Frontal cortex (tissue), 4 donors: Measurements from ENCODE around the gene STK33. TPM values are rescaled to one million over a fixed set of nuclear protein-coding genes. Genes with fewer than 3 reads are reported as not detected.
"Not testable (repeated sequence)": the region's sequence is repeated elsewhere in the genome, so short reads cannot be mapped to it uniquely, and the experiment has no call there.

Experiments used
- DNase-seq, 2 donors: peaks; one replicate each; pipeline ENCODE4 v3.0.0; 2012; ENCODE audit warnings: low spot score in 2 of 2
- FAIRE-seq: peaks from 2 replicates; lab custom pipeline; 2012; peaks lifted over from hg19 to GRCh38; lab: Jason Lieb, UNC
- total RNA-seq: library from RNA; depleted of rRNA; stranded (reverse); fragments of >200 nt; gene quantifications from one replicate; pipeline ENCODE4 v1.2.3, GENCODE V29; 2014
- donor health status: control.
- donor health status: control.
- donor health status: control.

Gene STK33
- total RNA-seq, 1 donor from 2014 or later: 7.3 TPM

DNA sequence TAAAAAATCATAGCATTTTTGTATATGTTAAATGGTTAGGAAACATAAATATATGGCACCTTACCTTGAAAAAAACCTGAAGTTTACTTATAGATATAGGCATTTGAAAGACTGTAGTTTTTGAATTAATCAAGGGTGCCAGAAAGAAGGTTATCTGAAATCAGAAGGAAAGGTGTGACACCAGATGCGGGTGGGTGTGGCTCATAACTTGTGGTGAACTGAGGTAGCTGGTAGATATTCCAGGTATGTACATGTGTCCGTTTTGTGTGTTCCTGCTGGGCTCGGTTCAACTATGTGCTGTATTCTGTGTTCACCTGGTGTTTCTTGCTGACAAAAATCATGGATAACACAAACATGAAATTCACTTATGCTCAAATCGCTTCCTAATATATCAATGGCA, 35.6 kb downstream of the STK33 start:
- DNase-seq (no peak), FAIRE-seq (no peak)

DNA sequence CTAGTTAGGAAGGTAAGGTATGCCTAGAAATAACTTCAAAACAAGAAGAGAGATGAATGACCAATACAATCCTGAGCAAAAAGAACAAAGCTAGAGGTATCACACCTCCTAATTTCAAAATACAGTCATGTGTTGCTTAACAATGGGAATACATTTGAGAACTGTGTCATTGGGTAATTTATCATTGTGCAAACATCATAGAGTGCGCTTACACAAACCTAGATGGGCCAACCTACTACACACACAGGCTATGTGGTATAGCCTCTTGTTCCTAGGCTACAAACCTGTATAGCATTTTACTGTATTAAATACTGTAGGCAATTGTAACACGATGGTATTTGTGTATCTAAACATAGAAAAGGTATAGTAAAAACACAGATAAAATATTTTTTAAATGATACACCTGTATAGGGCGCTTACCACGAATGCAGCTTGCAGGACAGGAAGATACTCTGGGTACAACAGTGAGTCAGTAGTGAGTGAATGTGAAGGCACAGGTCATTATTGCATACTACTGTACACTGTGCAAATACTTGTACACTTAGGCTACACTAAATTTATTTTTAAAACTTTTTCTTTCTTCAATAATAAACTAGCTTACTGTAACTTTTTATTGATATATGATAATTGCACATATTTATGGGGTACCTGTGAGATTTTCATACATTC, 48.2 kb downstream of the STK33 start:
- FAIRE-seq (no peak), DNase-seq (no peak)

DNA sequence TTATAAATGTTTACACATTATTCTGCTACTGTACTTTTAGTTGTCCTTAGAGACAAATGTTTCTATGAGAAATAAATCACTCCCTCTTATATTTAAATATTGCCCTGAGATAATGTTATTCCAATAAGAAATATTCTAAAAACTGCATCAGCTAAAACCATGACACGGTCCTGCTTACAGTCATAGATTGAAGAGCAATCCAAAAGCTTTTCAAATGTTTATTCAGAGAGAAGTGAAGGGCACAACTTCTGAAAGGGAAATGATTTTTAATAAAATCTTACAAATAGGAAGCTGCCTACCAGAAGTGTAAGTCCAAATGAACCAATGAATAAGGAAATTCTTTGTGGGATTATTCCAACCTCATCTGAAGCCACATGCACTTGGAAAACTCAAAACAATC, 49.2 kb downstream of the STK33 start:
- DNase-seq: no peak
- no peak for FAIRE-seq

DNA sequence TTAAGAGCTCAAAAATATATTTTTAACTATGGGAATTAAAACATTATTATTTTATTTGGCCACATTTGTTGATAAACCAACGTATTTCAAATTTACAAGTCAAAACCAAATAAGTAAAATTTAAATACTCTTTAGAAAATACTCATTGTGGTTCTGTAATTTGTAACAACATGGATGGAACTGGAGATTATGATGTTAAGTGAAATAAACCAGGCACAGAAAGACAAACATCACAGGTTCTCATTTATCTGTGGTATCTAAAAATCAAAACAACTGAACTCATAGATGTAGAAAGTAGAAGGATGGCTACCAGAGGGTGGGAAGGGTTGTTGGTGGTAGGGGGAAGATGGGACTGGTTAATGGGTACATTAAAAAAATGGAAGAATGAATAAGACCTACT, 50.8 kb downstream of the STK33 start:
- no peak for FAIRE-seq

DNA sequence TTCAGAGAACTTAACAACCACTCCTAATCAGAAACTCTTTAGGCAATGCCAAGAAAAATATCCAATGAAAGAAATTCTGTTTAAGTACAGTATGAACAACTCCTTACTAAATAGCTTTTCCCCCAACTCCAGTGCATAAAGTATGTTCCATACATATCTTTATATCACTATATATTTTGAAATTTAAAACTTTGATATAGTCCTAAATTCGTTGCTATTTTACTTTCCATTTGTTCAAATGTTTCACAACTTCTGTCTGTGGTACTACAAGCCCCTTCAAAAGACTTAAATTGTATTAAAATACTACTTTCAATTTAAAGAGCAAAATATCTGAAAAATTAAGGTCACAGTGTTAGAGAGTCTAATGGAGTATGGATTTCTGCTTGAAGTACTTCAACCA, 52.6 kb downstream of the STK33 start:
- DNase-seq (no peak), FAIRE-seq (no peak)

More for the DNA sequence above, 50.8 kb downstream of the STK33 start:
- no peak for DNase-seq

DNA sequence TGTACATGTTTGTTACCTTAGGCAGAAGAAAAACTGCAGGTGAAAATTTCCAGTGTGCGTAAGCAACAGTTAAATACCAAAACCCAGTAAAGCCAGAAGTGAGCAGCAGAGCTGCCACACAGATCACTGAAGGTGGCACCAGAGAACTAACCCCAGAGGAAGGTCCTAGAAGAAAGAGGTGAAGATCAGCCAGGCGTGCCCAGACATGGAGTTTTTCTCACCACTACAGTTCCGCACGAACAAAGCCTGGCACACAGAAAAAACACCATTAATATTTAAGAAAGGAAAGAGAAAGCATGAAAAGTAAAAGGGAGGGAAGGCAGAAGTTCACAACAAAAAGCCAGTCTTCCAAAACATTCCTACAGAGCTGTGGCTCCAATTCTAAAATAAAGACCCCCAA, 60.7 kb downstream of the STK33 start:
- FAIRE-seq: no peak
- DNase-seq: no peak

DNA sequence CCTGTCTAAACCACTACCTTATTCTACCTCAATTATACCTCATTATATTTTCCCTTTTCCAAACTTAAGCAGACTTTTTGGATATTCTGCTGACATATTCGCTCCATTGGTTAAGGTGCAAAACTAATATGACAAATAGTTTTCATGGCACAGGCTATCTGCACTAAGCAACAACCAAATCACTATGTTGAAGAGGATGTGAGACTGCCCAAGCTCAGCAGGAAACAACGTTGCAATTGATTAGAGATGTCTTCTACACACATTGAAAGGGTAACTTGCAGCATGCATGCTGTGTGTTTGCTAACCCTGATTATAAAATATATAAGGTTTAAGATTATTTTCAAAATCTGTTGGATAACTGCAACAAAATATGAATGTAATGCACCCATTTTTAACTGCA, 61.6 kb downstream of the STK33 start:
- DNase-seq (no peak), FAIRE-seq (no peak)

DNA sequence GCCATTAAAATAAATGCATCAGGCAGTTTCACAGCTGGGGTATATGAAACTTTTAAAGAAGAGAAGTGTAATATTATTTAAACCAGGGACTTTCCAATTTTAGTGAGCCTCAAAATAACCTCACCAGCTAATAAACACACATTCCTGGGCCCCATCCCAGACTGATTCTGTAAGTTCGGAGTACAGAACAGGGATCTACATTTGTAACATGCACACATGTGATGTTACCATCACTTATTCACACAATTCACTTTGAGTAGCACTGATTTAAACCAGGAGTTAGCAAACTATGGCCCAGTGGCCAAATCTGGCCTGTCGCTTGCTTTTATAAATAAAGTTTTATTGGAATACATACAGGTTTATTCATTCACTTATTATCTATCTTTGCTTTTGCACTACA, 62.0 kb downstream of the STK33 start:
- FAIRE-seq: no peak
- DNase-seq: no peak

DNA sequence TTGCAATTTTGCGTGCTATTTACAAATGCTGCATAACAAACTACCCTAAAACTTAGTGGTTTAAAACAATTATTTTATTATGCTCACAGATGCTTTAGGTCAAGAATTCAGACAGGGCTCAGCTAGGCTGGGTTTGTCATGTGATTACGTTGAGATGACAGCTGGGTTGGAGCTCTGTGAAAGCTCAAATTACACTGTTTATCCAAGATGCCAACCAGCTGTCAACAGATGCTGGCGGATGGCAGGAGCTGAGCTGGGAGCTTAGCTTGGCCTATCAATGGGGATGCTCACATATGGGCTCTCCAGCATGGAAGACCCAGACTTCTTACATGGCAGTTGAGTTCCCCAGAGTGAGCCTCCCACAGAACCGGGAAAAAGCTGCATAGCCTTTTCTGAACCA, 62.7 kb downstream of the STK33 start:
- DNase-seq: no peak
- no peak for FAIRE-seq

DNA sequence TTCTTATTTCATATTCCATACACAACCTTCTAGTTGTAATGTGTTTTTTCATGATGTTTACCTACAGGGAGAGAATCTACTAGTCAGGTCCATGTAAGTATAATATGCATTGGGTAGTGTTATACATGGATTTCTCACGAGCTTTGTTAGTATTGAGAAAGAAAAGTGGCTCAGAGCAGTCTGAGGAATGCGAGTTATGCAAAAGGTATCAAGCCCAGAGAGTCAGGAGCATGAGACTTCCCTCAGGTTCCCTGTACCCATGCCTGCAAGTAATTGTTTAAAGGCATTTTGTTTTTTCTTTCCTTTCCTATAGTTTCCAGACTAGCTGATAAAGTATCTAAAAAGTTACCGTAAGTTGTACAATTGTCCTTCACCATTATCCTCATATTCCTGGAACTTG, 66.1 kb downstream of the STK33 start:
- FAIRE-seq (no peak), DNase-seq (no peak)

DNA sequence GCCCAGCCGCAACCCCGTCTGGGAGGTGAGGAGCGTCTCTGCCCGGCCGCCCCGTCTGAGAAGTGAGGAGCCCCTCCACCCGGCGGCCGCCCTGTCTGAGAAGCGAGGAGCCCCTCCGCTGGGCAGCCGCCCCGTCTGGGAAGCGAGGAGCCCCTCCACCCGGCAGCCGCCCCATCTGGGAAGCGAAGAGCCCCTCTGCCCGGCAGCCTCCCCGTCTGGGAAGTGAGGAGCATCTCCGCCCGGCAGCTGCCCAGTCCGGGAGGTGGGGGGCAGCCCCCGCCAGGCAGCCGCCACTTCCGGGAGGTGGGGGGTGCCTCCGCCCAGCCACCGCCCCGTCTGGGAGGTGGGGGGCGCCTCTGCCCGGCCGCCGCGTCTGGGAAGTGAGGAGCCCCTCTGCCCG, 70.6 kb downstream of the STK33 start:
- FAIRE-seq: no peak
- no peak for DNase-seq

DNA sequence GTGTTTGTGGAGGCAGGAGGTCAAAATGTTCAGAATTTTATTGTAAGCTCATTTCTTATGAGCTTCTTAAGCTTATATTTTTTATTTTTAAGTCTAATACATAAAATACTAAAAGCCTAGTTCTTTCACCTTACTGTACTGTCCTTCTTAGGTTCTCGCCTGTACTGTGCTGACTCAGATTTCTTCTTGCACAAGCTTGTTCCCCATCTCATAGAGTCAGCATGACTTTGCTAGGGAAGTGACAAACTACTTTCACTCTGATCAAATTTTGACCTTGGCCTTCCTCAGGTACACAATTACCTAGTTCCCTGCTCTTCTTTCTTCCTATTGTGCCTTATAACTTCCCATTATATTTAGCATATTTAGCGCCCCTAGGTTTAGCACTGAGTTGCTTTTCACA, 81.5 kb downstream of the STK33 start:
- DNase-seq (no peak), FAIRE-seq (no peak)

DNA sequence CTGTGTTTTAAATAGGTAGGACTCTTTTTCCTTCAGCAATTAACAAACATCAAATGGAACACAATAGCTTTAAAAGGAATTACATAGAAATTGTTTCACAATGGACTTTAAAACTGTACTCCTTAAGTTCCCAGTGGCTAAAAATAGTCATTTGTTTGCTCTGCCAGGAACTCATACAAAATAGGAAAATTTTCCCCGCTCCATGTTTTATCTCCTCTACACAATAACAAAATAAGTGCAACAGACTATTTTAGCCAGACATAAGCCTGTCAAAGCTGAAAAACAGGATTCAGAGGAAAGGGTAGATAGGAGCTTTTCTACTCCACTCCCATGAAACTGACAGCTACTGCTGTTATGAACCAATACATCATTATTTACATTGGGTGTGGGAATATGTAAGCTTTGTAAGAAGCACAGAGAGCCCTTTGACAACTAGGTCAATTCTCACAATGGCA, 90.1 kb downstream of the STK33 start:
- DNase-seq: no peak
- FAIRE-seq: no peak

DNA sequence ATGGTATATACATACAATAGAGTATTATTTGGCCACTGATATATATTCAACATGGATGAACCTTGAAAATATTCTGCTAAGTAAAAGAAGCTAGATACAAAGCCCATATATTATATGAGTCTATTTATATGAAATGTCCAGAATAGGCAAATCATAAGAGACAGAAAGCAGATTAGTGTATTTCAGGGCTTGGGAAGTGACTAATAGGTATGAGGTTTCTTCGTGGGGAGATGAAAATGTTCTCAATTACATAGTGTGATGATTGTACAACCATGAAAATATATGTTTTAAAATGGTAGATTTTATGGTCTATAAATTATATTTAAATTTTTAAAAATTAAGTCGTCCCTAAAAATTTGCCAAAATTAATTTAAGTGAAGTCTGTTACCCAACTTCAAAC, 92.2 kb downstream of the STK33 start:
- FAIRE-seq (no peak), DNase-seq (no peak)

DNA sequence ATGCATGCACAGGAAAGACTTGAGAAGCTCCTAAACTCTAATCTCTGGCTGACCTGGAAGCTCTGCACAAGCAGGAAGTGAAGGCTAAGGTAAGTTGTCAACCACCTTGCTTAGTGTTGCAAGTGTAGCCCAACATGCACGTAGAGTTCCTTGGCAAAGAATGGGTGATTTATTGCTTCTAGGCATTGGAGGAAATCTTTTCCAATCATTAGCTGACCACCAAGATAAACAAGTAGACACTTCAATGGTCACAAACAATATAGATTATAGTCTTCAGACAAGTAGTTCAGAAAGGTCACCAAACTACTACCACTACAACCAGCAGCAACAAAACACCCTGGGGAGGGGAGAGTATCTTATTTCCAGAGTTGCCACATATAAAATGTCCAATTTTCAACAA, 105.6 kb downstream of the STK33 start:
- DNase-seq: no peak
- FAIRE-seq: no peak

DNA sequence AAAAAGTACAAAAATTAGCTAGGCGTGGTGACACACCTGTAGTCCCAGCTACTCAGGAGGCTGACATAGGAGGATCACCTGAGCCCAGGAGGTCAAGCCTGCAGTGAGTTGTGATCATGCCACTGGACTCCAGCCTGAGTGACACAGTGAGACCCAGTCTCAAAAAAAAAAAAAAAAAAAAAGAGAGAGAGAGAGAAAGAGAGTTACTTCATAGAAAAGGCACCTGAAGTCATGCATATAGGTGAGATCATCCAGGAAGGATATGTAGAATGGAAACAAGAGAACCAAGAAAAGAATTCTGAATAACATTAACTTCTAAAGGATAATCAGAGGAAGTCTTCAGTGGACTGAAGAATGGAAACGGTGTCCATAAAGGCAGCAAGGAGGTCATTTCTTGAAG, 106.8 kb downstream of the STK33 start:
- DNase-seq (no peak), FAIRE-seq (no peak)

DNA sequence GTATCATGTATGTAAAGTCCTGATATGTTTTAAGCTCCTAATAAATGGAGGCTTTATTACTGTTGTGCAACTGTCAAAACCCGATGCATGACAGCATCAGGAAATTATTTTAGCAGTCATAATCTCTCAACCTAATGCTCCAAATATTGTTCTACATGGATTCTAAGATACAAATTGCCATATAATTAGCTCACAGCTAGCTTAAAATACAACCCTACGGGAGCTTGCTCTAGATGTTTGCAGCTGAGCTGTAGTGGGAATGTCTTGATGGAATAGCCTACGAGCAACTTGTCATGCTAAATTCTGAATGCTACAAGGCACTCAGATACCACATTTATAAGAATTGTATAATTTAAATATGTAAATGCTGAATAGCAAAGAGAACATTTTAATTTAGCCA, 109.8 kb downstream of the STK33 start:
- no peak for FAIRE-seq

DNA sequence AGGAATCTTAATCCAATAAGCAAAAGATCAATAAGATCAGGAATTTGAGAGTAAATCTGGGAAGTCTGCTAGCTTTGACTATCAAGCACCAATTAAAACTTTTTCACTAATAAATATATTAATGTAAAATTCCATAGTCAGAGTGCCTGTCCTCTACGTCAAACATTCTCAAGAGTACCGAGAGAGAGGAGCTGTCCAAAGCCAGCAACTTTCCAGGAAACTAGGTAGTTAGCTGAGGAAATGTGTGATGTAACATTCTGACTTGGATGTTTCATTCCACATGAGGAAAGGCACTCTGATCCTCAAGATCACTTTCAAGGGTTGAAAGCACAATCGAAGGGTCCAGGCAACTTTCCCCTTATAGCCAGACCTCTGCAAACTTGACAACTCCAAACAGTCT, 113.2 kb downstream of the STK33 start:
- DNase-seq (no peak), FAIRE-seq (no peak)

More for the DNA sequence above, 109.8 kb downstream of the STK33 start:
- DNase-seq: no peak

DNA sequence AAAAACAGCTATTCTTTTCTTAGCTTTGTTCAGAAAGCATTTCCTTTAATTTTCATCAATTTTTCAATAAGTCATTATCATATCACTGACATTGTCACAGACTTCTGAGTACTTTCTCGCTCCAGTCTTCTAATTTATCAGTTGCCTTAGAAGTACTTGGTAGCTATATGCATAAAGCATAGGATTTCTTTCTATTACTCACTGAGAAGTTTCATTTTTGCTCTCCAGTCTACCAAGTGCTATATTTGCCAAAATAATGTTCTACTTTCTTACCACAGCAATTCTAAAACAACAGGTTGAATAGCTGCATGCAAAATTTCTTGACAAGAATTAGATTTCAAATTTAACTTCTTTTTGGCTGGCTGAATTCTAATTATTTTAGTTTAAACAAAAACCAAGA, 116.3 kb downstream of the STK33 start:
- no peak for FAIRE-seq

DNA sequence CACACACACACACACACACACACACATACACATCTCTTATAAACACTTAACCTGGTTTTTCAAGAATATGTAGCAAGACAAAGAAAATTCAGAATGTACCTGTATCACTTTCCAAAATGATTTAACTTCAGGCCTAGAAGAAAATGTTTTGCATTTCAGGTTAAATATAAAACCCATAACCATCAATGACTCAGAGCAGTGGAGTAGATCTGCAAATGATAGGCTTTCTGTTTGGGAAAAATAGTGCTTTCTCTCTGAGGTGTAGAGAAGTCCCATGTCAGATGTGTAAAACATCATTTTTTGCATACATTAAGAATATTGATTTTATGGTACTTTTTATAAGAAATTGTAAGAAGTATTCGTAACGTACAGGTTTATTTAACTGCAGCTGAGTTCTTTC, 116.9 kb downstream of the STK33 start:
- DNase-seq: no peak
- no peak for FAIRE-seq

More for the DNA sequence above, 116.3 kb downstream of the STK33 start:
- DNase-seq: no peak

DNA sequence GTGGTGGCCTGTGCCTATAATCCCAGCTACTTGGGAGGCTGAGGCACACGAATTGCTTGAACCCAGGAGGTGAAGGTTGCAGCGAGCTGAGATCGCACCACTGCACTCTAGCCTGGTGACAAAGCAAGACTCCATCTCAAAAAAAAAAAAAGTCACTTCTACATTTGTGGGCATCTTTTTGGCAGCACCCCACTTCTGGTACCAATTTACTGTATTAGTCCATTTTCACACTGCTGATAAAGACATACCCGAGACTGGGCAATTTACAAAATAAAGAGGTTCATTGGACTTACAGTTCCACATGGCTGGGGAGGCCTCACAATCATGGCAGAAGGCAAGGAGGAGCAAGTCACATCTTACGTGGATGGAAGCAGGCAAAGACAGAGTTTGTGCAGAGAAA, 126.2 kb downstream of the STK33 start:
- FAIRE-seq: not testable (repeated sequence)

DNA sequence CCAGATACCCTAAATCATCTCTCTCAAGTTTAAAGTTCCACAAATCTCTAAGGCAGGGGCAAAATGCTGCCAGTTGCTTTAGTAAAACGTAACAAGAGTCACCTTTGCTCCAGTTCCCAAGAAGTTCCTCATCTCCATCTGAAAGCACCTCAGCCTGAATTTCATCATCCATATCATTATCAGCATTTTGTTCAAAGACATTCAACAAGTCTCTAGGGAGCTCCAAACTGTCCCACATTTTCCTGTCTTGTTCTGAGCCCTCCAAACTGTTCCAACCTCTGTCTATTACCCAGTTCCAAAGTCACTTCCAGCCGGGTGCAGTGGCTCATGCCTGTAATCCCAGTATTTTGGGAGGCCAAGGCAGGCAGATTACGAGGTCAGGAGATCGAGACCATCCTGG, 126.7 kb downstream of the STK33 start:
- FAIRE-seq: not testable (repeated sequence)

More for the DNA sequence above, 126.2 kb downstream of the STK33 start:
- not testable (repeated sequence) for DNase-seq

More for the DNA sequence above, 126.7 kb downstream of the STK33 start:
- not testable (repeated sequence) for DNase-seq
